CD4-positive, alpha-beta T cell treated with Interleukin-12 subunit alpha and Interleukin-12 subunit beta, for 1 hour (primary cell): ENCODE data around the gene PPP2R2B.

Experiments
- DNase-seq: peaks from one replicate; pipeline ENCODE4 v3.0.0-alpha.2; 2020

PPP2R2B gene

DNA sequence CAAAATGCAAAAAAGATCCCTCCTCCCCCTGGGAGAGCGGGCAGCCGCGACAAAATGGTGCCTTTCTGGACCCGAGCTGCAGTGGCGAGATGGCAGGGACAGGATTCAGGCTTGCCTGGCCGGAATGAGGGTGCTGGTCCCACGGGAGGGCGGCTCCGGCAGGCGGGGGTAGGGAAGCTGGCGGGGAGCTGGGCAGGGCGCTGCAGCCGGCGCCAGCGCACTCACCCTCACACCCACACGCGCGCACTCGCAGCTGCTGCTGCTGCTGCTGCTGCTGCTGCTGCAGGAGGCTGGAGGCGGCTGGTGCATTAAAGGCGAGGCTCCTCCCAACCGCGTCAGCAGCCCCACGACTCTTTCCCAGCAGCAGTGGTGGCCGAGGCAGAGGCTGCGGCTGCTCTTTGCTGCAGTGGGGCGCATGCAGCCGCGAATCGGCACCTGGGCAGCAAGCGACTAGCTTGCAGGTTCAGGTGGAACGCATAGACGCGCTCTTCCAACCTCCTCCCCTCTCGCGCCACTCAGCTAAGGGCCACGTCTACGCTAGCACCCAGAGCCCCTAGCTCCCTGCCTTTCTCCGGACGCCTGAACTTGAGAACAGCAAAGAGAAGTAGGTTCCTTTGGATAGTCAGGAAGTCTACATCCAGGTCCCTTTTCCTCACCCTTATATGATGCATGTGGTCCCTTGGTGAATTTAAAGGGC is at the start of gene PPP2R2B:
Gene PPP2R2B (minus strand): TSS at position 282 of the 697 bp plus-strand sequence.
- DNase-seq, result peak; percentile 55

- DNase-seq, result no peak
These were observed 45.6 kb upstream of the PPP2R2B start for GRCh38 chr5:146924132-146924531.

GRCh38 chr5:146921225-146921624 is 42.7 kb upstream of the PPP2R2B start:
- DNase-seq, result no peak

GRCh38 chr5:146920351-146920881 is 41.9 kb upstream of the PPP2R2B start:
- no peak for DNase-seq

DNA sequence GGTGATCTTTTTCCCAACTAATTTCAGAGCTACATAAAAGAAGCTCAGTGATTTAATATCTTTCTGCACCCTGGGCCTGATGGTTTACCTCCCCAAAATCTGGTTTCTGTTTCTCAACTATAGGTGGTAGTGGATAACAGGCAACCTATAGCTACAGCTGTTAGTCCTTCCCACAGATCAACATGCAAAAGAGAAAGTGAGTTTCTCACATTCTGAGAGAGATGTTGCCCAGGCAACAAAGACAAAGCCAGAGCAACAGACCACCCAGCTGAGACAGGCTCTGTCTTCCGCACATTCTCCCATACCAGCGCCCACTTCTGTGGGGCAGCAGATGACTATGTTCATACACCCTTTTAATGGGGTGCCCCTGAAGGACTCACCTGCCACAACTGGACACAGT is 40.7 kb upstream of the PPP2R2B start:
- DNase-seq, result no peak

DNA sequence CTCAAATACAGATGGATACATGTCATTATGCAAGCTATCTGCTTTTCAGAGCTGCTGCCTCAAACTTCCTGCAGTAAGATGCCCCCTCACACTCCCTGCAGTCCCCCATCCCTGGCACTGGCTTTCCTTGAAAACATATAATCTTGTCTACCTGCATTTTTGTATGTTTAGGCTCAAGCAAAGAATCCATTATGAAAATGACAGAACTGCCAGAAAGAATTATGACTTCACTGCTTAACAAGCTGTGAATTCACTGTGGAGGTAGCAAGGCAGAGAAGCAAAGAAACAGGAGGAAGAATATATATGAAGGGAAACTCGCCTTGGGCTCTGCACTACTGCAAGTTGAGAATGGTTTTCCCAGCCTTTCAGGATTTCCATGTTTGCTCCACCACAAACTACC is 39.4 kb upstream of the PPP2R2B start:
- DNase-seq, result no peak

DNA sequence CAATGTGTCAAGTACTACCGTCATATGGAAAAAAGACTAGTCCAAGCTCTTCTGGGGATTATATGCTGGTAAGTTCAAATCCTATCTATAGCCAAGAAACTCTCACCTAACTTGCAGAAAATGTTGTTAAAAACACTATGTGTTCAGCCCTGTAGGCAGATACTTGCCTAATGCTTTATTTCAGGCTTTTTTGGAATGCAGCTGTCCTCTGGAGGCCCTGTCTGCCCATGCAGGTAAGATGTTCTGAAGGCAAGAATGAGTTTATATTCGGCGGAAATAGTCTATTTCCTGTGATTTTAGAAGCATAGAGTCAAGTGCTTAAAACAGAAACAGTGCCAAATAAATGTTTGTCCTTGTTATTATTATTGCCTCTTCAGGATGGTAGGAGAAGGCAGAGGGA is 34.3 kb upstream of the PPP2R2B start:
- DNase-seq, result no peak

GRCh38 chr5:146910239-146910638 is 31.7 kb upstream of the PPP2R2B start:
- DNase-seq, result no peak

DNA sequence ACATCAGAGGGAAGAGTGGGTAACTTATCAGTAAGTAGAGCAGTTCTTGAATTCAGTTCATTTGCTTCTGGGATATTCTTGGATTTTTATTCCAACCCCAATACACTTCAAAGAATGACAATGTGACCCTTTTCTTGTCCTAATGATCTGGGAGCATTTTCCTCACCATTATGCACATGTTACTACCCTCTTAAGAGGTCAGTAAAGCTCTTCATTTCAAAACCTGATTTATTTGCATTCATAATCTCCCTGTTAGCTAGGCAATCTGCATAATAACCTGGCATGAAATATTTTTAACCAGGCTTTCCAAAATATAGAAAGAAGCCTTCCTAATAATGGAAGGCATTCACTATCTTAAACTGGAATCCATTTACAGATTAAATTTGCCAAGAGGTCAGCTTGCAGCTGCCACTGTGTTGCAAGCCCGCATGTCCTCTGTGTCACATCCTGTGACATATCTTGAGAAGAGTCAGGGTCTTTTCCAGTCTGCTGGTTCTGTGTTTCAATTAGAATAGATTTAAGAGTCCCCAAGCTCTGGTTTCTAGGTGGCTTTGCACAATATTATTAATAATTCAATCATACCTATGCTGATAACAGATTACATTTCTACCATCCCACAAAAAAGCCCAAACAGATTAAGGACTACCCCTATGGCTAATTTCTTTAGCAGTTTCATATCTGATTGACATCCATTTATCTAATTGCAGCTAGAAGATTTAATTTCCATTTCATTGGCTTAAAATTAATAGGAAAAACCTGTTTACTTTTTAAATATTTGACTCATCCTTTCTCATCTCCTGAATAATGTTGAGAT is 30.9 kb upstream of the PPP2R2B start:
- DNase-seq, result no peak

- no peak for DNase-seq
These were observed 28.2 kb upstream of the PPP2R2B start for GRCh38 chr5:146906803-146907202.

DNA sequence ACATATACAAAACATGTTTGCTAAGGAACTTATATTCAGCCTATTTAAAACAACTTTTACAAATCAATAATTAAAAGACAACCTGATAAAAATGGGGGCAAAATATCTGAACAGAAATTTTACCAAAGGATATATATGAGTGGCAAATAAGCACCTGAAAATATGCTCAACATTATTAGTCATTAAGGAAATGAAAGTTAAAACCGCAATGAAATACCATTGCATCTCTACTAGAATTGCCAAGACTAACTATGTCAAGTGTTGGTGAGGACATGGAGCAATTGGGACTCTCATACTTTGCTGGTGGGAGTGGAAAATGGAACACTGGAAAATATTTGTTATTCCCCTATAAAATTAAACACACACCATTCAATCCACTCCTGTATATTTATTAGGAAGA is 26.3 kb upstream of the PPP2R2B start:
- no peak for DNase-seq

DNA sequence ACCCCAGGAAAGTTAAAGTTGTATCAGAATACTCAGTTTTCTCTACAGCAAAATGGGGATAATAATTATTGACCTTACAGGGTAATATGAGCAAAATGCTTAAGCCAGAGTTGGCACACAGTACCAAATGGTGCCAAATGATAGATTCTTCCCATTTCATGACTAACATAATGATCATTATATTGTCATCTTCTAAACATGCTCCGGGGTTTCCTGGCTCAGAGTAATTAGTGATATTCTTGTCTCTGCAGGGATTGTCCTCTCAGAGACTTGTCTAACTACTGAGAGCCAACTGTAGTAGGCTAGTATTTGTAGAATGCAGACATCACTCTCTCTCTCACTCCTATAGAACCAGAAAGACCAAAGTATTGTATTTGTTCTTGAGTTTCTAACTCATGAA is 25.2 kb upstream of the PPP2R2B start:
- no peak for DNase-seq

- DNase-seq, result no peak
These were observed 23.9 kb upstream of the PPP2R2B start for GRCh38 chr5:146902471-146902870.

DNA sequence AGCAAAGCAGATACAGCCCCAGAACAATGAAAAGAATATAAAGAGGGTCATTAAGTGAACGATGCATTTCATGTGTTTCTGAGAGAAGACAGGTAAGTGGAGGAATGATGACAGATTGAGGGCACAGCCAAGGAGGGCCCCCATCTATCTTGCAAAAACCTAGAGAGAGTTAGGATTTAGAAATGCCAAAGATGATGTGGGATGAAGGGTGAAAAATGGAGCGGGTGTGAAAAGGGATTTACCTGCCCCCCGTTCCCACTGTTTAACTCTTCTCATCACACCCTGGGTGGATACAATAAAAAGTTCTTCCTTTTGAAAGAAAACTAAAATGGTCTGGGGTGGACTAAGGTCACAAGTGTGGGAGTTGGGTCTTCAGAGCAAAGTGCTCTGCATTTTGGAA is 18.5 kb upstream of the PPP2R2B start:
- no peak for DNase-seq

DNA sequence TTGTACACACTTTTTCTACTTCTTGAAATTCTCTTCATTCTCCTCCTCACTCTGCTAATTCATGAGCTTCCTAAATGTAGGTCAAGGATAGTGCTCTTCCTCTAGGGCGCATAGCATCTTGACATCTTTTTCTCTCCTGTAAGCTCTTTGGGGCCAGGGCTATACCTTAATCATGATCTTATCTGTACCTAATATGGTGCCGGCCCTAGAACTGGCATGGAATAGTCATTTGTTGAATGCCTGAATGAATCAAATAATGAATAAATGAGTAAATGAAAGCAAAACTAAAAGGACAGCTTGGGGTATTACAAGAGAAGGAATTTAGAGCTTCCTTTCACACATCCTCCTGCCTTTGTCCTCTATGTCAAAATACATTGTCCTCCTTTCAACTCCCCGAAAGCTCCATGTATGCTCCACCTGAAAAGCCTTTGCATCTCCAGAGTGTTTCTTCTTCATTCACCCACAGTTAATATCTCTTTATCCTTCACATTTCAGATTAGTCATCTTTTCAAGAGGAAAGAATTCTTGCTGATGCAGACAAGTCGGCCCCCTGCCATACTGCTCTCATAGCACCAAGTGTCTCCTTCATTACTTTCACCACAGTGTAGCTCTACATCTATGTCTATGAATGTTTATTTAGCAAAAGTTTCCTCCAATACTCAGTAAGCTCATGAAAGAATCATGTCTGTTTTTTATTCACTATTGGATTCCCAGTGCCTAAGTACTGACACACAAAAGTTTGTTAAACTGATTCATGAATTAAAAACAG is 16.4 kb upstream of the PPP2R2B start:
- DNase-seq, result no peak

- no peak for DNase-seq
These were observed 15.4 kb upstream of the PPP2R2B start for GRCh38 chr5:146893991-146894390.

DNA sequence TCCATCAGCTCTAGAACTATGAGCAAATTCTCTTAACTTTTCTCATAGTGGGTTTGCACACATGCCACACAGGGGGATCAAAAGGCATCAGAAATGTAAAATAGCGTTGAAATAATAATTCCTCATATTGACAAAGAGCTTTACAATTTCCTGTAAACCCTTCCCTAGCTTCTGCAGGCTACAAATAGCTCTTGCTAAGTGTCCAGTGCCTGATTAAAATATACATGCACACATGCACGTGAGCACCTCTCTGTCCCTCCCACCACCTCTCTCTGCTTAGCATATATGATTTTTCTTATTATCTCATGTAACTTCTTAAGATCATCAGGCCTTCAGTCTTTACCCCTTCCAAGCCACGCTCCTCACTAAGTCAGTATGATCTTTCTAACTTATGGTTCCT is 13.7 kb upstream of the PPP2R2B start:
- no peak for DNase-seq

- DNase-seq, result no peak
These were observed 13.0 kb upstream of the PPP2R2B start for GRCh38 chr5:146891511-146891910.

DNA sequence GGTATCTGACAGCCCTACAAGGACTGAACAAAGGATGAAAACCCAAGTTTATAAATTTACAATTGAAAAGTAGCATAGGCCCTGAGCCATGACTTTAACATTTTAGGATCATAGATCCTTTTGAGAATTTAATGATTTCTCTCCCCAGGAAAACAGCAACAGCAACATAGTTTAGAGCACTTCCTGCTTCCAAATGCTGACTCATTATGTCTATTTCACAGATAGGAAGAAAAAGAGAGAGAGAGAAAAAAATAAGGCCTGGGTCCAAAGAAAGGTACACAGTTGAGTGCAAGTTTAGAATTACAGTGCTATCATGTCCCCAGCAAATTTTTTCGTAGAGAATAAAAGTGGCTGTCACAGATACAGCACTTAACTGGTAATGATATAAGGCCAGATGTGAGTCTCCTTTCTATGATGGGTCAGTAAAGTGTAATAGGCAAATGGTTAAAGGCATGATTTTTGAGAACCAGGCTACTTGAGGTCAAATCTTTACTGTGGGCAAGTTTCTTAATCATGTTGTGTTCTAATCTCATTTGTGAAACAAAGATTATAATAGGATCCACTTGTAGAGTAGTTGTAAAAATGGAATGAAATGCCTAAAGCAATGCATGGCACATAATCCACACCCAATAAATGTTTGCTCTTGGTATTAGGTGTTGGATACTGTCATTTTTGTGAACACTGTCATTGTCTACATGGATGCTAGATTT is 12.3 kb upstream of the PPP2R2B start:
- no peak for DNase-seq

- DNase-seq, result no peak
These were observed 11.5 kb upstream of the PPP2R2B start for GRCh38 chr5:146890066-146890465.

DNA sequence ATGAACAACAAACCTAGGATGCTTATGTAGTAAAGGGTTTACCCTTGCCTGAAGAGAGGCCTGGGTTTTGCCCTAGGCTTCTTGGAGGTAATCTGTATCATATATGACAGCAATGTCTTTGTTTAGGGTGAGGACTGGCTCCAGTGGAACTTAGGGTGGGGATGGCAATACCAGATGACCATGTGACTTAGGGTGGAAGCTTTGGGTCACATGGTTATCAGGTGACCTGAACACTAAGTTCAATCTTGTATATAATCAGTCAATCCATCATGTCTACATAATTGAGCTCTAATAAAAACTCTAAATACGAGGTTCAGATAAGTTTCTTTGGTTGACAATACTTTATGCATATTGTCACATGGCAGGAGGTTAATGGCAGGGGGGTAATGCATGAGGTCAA is 10.6 kb upstream of the PPP2R2B start:
- no peak for DNase-seq

DNA sequence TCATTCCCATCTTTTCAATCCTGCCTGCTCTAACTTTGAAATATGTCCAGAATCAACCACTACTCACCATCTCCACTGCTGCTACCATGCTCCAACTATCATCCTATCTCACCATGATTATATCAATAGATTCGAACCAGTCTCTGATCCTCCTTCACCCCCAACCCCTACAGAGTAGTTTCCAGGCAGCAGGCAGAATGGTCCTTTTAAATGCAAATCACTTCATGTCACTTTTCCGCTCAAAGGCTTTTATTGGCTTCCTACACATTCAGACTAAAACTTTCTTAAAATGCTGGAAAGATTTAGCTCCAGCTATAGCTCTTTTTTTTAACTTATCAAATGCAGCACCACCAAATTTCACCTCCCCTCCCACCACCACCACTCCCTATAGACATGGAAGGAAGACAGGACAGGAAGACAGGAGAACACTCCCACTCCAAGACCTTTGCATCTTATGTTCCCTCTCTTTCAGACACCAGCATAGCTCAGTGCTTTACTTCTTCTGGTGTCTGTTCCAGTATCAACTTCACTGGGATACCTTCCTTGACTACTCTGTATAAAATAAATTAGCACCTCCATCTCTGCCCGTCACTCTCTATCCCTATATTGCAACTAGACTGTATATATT is 9.9 kb upstream of the PPP2R2B start:
- no peak for DNase-seq
